Ovary (tissue), 3 donors: ENCODE results near the gene TM4SF20.

Source experiments
- CTCF ChIP-seq, 3 donors: fragments of 450-650 bp in 2 of 3; fragments of 200-600 bp in 1 of 3; IDR thresholded peaks; one replicate each; pipeline versions ENCODE4 v1.5.1 to v1.8.0; 2016 to 2022; ENCODE audit warnings: antibody characterized with exemption in 3 of 3, mild to moderate bottlenecking in 1 of 3
- POLR2A ChIP-seq: fragments of 450-650 bp; IDR thresholded peaks from one replicate; pipeline ENCODE4 v1.6.1; 2017; ENCODE audit warnings: antibody characterized with exemption, mild to moderate bottlenecking, moderate library complexity
- donor health status: DM: no; HTN: no; CAD: no.

GRCh38 chr2:227370092-227370491 is 9.0 kb downstream of the TM4SF20 start:
- no peak for TF ChIP-seq POLR2A
- TF ChIP-seq CTCF (IDR thresholded peaks at IDR 0.05), result no peak
